Gastrocnemius medialis (tissue), 4 donors: ENCODE results near the gene GPR3. TPM values are rescaled to one million over a fixed set of nuclear protein-coding genes. Genes with fewer than 3 reads are reported as not detected.
"Not testable (repeated sequence)": the region's sequence is repeated elsewhere in the genome, so short reads cannot be mapped to it uniquely, and the experiment has no call there.

Experiments used
- ATAC-seq, 2 donors: fragments of 150-250 bp; one replicate each; pipeline ENCODE4 v1.9.1; 2016
- DNase-seq, 2 donors: peaks; one replicate each; pipeline ENCODE4 v3.0.0-alpha.2; 2019
- H3K27ac ChIP-seq, 4 donors: fragments of 200-600 bp; sonication (generic); 1 replicate in 1 of 4; 2 replicates in 3 of 4; pipeline ENCODE4 v1.5.1; 2016 to 2018; ENCODE audit warnings: mild to moderate bottlenecking in 2 of 4, moderate library complexity in 1 of 4
- H3K27me3 ChIP-seq, 3 donors: fragments of 200-600 bp; sonication (generic) in 2 of 3; 1 replicate in 1 of 3; 2 replicates in 2 of 3; pipeline versions ENCODE4 v1.5.1 to v1.6.0; 2016 to 2019; ENCODE audit warnings: mild to moderate bottlenecking in 1 of 3, moderate library complexity in 1 of 3
- H3K36me3 ChIP-seq, 2 donors: fragments of 200-600 bp; sonication (generic) in 1 of 2; one replicate each; pipeline ENCODE4 v1.5.1; 2017 to 2018
- H3K4me1 ChIP-seq, 2 donors: fragments of 200-600 bp; sonication (generic) in 1 of 2; one replicate each; pipeline ENCODE4 v1.5.1; 2016 to 2017; ENCODE audit warnings: mild to moderate bottlenecking in 2 of 2
- H3K4me3 ChIP-seq, 4 donors: fragments of 200-600 bp; sonication (generic) in 3 of 4; 1 replicate in 1 of 4; 2 replicates in 3 of 4; pipeline ENCODE4 v1.5.1; 2016 to 2019; ENCODE audit warnings: mild to moderate bottlenecking in 2 of 4
- H3K9me3 ChIP-seq, 3 donors: fragments of 200-600 bp; sonication (generic) in 2 of 3; 1 replicate in 1 of 3; 2 replicates in 2 of 3; pipeline ENCODE4 v1.5.1; 2016 to 2019
- POLR2A ChIP-seq, 2 donors: fragments of 450-650 bp; IDR thresholded peaks; one replicate each; pipeline ENCODE4 v1.6.1; 2017; ENCODE audit warnings: antibody characterized with exemption in 2 of 2, mild to moderate bottlenecking in 2 of 2, moderate library complexity in 2 of 2
- in situ Hi-C, 4 donors: fragments of 200-750 bp; cut with MboI; loops; one replicate each; pipeline versions ENCODE4 v1.15.0 to v1.8.0; 2017; ENCODE audit warnings: low sequenced_read_pairs in 4 of 4
- intact Hi-C: fragments of 100-400 bp; cut with DNase I; formaldehyde crosslinking; loops from one replicate; pipeline ENCODE4 v1.15.1; 2023; ENCODE audit warnings: low total_unique reads
- total RNA-seq, 4 donors: library from RNA; depleted of rRNA; stranded (reverse); fragments of >200 nt; gene quantifications; one replicate each; pipeline versions ENCODE4 v1.1.0 to v1.2.3, GENCODE V29; 2016
- TF ChIP-seq, protein P1 (sequence below), 5 experiments: fragments of 450-650 bp in 3 of 5; fragments of 200-600 bp in 2 of 5; sonication (generic) in 2 of 5; IDR thresholded peaks in 4 of 5; conservative IDR thresholded peaks in 1 of 5; 1 replicate in 4 of 5; 2 replicates in 1 of 5; pipeline ENCODE4 v1.5.1; 2016 to 2019; ENCODE audit warnings: antibody characterized with exemption in 5 of 5, mild to moderate bottlenecking in 3 of 5, moderate library complexity in 3 of 5

The GPR3 gene
- total RNA-seq, 4 donors from 2014 or later: 0.23 to 0.51 (median 0.35) TPM; not detected in 1

- intact Hi-C loops (loop anchor here (5.0 kb wide), 1 partner anchor 51 kb away; no protein-coding TSS in a partner anchor), in situ Hi-C loops (no loop called here)
- Histone ChIP-seq H3K9me3 (no peaks in the 10 kb centered on the region), H3K4me1 (peaks cover 84 to 89% of the 10 kb centered on the region in 2 donors), H3K4me3 (peak overlapping the region in 1 of 4 donors; percentile 2), H3K27ac (peak overlapping the region; percentile 75 to 83 (median 78)), H3K27me3 (no peaks in the 10 kb centered on the region), H3K36me3 (peaks cover 0 to 5% of the 10 kb centered on the region in 2 donors)
- TF ChIP-seq POLR2A (IDR thresholded peaks at IDR 0.05): no peak
- TF ChIP-seq, protein P1, sequence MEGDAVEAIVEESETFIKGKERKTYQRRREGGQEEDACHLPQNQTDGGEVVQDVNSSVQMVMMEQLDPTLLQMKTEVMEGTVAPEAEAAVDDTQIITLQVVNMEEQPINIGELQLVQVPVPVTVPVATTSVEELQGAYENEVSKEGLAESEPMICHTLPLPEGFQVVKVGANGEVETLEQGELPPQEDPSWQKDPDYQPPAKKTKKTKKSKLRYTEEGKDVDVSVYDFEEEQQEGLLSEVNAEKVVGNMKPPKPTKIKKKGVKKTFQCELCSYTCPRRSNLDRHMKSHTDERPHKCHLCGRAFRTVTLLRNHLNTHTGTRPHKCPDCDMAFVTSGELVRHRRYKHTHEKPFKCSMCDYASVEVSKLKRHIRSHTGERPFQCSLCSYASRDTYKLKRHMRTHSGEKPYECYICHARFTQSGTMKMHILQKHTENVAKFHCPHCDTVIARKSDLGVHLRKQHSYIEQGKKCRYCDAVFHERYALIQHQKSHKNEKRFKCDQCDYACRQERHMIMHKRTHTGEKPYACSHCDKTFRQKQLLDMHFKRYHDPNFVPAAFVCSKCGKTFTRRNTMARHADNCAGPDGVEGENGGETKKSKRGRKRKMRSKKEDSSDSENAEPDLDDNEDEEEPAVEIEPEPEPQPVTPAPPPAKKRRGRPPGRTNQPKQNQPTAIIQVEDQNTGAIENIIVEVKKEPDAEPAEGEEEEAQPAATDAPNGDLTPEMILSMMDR (IDR thresholded peaks at IDR 0.05 in 4 of 5, conservative IDR thresholded peaks at IDR 0.05 in 1 of 5): no peak
- DNase-seq: peak in 1 of 2 donors; percentile 31
- peak in 1 of 2 donors; percentile 56 for ATAC-seq
Measured at GRCh38 chr1:27430903-27431600, 38.6 kb downstream of the GPR3 start.

DNA sequence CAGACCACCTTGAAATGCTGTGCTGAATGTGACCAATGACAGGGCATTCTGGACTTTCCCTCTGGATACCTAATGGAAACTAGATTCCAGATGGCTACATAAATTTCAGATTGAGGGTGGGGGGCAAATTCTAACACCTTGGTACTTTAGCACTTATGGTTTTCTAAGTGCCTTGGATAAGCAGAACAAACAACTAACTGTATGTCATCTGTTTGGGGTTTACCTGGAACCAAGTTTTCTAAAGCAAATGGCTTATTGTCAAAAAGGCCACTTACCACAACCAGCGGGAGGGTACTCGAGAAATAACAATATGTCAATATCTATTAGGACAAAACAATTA lies 39.1 kb downstream of the GPR3 start:
- intact Hi-C loops (loop anchor here (5.0 kb wide), 1 partner anchor 51 kb away; no protein-coding TSS in a partner anchor), in situ Hi-C loops (no loop called here)
- ATAC-seq (no peak), DNase-seq (no peak)
- no peaks in the 10 kb centered on the region for H3K27me3 ChIP-seq
- peaks cover 89 to 95% of the 10 kb centered on the region in 2 donors for H3K4me1 ChIP-seq
- TF ChIP-seq, protein P1 (IDR thresholded peaks at IDR 0.05 in 4 of 5, conservative IDR thresholded peaks at IDR 0.05 in 1 of 5): no peak
- TF ChIP-seq POLR2A (IDR thresholded peaks at IDR 0.05): no peak
- peak overlapping the region; percentile 75 to 83 (median 78) for H3K27ac ChIP-seq
- no peak overlapping the region for H3K4me3 ChIP-seq
- H3K9me3 ChIP-seq: no peaks in the 10 kb centered on the region
- peaks cover 0 to 5% of the 10 kb centered on the region in 2 donors for H3K36me3 ChIP-seq

DNA sequence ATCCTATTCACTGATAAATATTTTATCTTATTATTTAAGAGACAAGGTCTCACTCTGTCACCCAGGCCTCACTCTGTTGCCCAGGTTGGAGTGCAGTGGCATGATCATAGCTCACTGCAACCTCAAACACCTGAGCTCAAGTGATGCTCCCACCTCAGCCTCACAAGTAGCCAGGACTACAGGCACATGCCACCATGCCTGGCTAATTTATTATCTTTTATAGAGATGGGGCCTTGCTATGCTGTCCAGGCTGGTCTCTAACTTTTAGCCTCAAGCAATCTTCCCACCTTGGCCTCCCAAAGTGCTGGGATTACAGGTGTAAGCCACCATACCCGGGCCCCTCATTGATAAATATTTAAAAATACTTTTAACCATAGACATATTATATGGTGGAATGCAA lies 40.3 kb downstream of the GPR3 start:
- ATAC-seq, DNase-seq, H3K36me3 ChIP-seq, H3K9me3 ChIP-seq, H3K4me3 ChIP-seq, H3K27me3 ChIP-seq, in situ Hi-C loops: not testable (repeated sequence)
- intact Hi-C loops: loop anchor here (5.0 kb wide), 1 partner anchor 50 kb away; no protein-coding TSS in a partner anchor
- Histone ChIP-seq H3K27ac (peak overlapping the region; percentile 5 to 73 (median 48)), H3K4me1 (peaks cover 95 to 96% of the 10 kb centered on the region in 2 donors)

- H3K27ac ChIP-seq: peak overlapping the region in 3 of 4 donors; percentile 1 to 73 (median 60)
Measured at GRCh38 chr1:27433706-27434105, 41.3 kb downstream of the GPR3 start.

More at GRCh38 chr1:27433706-27434105, 41.3 kb downstream of the GPR3 start:
- DNase-seq (no peak), ATAC-seq (no peak)
- Histone ChIP-seq H3K4me3 (no peak overlapping the region), H3K36me3 (no peaks in the 10 kb centered on the region), H3K27me3 (no peaks in the 10 kb centered on the region), H3K9me3 (no peaks in the 10 kb centered on the region), H3K4me1 (peaks cover 95 to 96% of the 10 kb centered on the region in 2 donors)
- in situ Hi-C loops: no loop called here
- no peak for TF ChIP-seq POLR2A (IDR thresholded peaks at IDR 0.05)
- TF ChIP-seq, protein P1 (IDR thresholded peaks at IDR 0.05 in 4 of 5, conservative IDR thresholded peaks at IDR 0.05 in 1 of 5): no peak
- intact Hi-C loops: loop anchor here (5.0 kb wide), 1 partner anchor 49 kb away; no protein-coding TSS in a partner anchor
